HG03520 (cell line): ENCODE results near the gene ZNF503.
"Not testable (repeated sequence)": the region's sequence is repeated elsewhere in the genome, so short reads cannot be mapped to it uniquely, and the experiment has no call there.

ENCODE experiments used
- ATAC-seq: cut with Tn5 transposase; IDR thresholded peaks from one replicate; pipeline ENCODE4 v1.9.1; 2021; ENCODE audit warnings: mild to moderate bottlenecking, moderate library complexity; ENCODE audit not compliant: unreplicated experiment

ZNF503 gene

GRCh38 chr10:75396631-75397495, 4.7 kb downstream of the ZNF503 start:
- no peak for ATAC-seq

DNA sequence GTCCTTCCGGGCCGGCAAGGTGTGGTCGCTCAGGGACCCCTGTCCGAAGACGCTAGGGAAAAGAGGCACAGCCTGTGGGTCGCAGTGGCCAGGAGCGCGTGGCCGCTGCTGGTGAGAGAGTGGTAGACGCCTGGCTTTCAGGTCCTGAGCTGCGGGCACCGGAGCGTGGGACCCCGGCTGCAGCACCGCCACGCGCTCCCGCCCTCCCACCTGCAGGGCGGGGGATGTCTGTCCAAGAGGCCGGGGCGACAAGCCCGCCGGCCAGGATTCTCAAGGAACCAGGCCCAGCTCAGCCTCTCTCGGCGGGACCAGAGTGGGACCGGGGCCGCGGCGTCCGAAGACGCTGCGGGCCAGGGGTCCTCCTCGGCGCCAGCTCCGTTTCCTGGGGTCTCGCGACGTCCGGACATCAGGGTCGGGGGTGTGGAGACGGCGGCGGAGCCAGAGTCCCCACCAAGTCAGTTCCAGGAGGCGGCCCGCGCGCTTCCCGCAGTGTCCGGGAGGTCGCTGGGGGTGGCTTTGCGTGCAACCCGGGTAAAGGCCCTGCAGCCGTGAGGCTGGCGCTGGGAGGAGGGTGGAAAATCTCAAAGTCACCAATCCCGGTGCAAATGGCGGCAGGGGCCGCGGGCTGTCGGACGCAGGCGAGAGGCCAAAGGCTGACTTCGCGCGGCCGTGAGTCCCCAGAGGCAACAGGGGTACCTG, 5.5 kb downstream of the ZNF503 start:
- ATAC-seq: no peak

DNA sequence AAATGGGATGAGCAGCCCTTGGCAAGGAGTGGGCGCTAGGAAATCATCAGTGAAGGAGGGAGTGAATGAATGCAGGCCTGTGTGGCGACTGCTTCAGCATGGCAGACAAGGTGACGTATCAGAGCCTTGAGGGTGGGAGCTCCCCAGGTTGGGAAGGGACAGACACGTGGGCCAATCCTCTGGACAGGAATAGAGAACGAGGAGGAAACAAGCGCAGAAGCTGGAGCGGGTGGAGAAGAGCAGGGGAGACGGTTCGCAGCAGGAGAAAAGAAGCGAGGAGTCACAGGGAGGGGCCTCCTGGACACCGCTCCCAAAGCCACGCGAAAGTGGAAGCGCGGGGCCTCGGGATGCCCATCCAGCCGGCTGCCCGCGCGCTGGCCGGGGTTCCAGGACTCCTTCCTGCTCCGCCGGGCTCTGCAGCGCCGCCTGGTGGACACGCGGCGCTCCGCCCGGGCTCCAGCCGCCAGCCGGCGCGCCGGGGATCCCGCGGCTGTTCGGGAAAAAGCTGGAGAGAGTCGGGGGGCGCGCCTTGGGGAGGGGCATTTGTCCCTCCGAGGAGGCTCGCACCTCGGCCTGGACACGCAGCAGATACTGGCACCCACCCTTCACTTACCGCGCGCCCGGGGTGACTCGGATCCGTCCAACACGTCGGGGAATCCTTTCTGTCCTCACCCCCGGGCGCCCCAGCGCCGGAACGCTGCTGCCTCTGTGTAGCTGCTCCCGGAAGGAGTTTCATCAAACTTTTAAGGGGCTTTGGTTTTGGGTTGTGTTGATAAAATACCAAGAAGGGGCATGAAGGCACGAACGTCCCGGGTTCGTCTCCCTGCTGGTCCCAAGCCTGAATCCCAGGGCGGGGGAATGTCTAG, 6.3 kb downstream of the ZNF503 start:
- ATAC-seq: no peak

DNA sequence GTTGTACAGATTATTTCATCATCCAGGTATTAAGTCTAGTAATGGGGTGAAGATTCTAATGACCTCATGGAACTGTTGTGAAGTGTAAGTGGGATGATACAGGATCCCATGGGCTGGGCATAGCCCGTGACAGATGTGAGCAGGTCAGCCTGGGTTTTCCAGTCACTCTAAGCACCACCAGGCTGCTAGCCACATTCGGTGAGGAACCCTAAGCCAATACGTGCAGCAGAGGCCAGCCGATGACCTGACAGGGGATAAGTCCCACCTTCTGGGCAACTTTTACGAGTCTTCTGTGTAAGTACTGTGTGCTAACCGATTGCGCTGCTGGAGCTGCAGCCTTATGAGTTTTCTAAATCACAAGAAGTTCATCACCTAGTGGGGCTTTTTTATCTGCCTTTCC, 7.3 kb downstream of the ZNF503 start:
- no peak for ATAC-seq

GRCh38 chr10:75392744-75393143, 8.8 kb downstream of the ZNF503 start:
- no peak for ATAC-seq

DNA sequence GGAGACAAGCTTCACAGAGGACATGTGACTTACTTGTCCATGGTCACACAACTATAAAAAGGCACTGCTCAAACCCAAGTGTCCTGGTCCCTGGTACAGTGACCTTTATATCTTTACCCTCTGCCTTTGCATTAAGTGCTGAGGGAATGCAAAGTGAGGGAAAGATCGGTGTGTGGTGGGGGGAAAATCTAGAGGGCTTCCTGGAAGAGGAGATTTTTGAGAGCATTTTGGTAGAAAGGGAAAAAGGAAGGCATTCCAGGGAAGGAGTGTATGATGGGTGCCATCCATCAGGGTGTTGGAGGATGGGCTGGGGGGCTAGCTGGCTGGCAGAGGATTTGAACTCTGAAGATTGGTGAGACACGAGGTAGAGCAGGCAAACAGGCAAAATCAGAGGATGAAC, 9.3 kb downstream of the ZNF503 start:
- no peak for ATAC-seq

- no peak for ATAC-seq
Measured at GRCh38 chr10:75390178-75390577, 11.4 kb downstream of the ZNF503 start.

- ATAC-seq: no peak
Measured at GRCh38 chr10:75388082-75388481, 13.5 kb downstream of the ZNF503 start.

- ATAC-seq: no peak
Measured at GRCh38 chr10:75386128-75386527, 15.4 kb downstream of the ZNF503 start.

DNA sequence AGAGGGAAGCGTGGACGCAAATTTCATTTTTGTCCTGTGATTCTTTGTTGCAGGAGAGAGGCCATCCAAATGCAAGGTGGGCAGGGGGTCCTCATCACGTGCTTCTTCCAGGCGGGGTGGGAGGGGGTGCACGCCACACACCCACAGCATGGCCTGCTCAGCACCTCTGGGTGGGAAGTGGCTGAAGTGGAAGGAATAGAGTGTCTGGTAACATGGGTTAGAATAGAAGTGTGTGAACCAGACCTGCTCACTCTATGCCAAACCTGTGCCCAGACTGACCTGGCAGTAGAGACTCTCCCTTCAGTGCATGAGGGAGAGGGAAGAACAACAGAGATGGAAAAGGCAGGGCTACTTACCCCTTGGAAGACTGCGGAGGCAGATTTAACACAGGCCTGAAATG, 21.7 kb downstream of the ZNF503 start:
- ATAC-seq: no peak

- ATAC-seq: no peak
Measured at GRCh38 chr10:75379212-75379724, 22.3 kb downstream of the ZNF503 start.

DNA sequence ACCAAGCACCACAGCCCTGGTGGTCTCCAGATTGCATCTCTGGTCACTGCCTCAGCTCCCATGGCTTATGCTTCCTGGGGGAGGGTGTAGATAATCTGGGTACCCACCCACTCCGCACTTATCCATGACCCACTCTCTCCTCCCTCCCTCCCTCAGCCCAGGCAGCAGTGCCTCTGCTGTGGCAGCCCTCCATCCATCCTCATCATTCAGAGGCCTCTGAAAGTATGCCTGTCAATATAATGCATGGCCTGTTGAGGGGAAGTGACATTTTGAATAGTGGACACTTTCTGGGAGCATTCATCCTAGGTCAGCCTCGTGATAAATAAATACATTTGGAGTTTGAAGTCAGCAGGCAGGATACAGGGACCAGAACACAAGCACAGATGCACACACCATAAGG, 23.2 kb downstream of the ZNF503 start:
- no peak for ATAC-seq

DNA sequence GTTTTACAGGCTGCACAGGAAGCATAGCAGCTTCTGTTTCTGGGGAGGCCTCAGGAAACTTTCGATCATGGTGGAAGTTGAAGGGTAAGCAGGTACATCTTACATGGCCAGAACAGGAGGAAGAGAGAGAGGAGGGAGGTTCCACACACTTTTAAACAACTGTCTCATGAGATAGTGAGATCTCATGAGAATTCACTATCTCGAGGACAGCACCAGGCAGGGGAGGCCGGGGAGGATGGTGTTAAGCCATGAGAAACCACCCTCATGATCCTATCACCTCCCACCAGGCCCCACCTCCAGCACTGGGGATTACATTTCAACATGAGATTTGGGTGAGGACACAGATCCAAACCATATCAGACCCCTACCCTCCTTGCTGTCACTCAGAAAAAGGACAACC, 23.7 kb downstream of the ZNF503 start:
- ATAC-seq: no peak

DNA sequence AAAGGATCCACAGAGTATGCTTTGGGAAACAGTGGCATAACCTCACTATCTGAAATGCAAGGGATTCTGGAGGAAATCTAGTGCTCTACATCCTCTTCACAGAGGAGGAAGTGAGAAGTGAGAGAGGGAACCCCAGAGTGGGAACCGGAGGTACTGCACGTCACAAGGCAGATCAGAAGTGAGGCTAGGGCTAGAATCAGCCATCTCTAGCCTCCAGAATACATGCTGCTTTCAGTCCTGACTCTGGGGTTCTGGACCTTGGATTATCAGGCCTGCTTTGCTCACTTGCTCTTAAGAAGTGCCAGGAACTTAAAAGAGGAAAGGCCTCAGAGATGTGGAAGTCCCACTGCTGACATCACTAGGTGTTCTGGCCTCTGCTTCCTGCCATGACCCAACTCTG, 25.7 kb downstream of the ZNF503 start:
- ATAC-seq: peak; percentile 98

GRCh38 chr10:75371010-75371409, 30.6 kb downstream of the ZNF503 start:
- ATAC-seq: no peak

DNA sequence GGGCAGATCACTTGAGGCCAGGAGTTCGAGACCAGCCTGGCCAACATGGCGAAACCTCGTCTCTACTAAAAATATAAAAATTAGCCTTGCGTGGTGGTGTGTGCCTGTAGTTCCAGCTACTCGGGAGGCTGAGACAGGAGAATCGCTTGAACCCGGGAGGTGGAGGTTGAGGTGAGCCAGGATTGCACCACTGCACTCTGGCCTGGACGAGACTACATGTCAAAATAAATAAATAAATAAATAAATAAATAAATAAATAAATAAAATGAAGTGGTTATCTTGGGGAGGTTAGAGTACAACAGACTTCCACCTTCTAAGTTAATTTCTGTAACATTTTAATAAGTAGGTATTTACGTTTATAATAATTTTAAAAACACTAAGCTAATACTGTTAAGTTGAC, 31.7 kb downstream of the ZNF503 start:
- ATAC-seq: not testable (repeated sequence)

- ATAC-seq: no peak
Measured at GRCh38 chr10:75367901-75368300, 33.7 kb downstream of the ZNF503 start.

GRCh38 chr10:75367021-75367487, 34.5 kb downstream of the ZNF503 start:
- ATAC-seq: no peak

DNA sequence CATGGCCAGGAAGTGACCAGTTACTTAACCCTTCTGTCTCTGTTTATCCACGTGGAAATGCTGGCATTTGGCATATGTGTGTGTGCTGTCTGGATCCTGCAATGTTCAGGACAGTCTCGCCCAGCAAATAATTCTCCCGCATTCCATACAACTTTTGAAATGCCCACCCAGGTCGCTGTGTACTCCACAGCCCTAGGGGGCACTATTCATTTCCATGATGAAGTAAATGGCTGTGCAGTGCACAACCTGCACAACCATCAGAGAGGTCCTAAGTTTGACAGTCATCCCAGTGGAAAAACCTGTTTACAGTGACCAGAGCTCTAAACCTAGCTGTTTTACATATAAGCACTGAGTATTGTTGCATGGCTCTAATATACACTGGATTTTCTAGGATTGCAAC, 38.1 kb downstream of the ZNF503 start:
- ATAC-seq: no peak

DNA sequence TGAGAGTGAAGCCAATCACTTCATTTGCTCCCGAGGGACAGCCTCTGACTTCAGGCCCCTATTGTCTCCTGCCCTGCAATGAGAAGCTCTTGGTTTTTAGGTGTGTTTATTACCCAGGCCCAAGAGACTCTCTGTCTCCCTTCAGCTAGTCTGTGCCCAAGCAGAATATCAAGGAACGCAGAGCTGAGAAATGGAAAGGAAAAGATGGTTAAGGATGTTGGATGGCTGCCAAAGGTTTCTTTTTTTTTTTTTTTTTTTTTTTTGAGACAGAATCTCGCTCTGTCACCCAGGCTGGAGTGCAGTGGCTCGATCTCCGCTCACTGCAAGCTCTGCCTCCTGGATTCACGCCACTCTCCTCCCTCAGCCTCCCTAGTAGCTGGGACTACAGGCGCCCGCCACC, 41.7 kb downstream of the ZNF503 start:
- not testable (repeated sequence) for ATAC-seq

DNA sequence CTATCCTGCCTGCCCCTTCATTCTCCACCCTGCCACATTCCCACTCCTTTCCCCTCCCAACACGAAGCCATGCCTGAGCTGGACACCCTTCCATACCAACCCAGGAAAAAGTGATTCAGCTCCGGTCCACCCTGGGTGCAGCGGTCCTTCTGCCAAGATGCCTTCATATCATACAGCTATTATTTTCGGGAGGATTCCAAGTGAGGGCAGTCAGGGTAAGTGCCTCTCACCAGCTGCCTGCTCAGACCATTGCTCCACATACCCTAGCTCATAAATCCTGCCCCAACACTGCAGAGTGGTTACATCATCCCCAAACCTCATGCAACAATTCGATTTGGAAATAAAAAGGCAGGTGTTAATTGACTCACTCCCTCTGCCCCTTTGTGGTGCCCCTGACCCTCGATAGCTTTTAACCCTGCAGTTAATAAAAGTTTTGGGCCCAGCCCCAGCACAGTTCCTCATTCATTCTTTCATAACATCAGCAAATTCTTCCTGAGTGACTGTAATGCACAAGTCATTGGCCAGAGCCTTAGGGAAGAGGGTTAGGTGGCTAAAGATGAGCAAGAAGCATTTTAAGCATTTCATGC, 42.6 kb downstream of the ZNF503 start:
- no peak for ATAC-seq
